GM19455 (cell line): ENCODE data around the gene GABRA4.

Source experiments
- ATAC-seq: cut with Tn5 transposase; IDR thresholded peaks from one replicate; pipeline ENCODE4 v1.9.1; 2021; ENCODE audit not compliant: unreplicated experiment

GABRA4 gene

GRCh38 chr4:46993075-46994006 lies at the start of gene GABRA4:
TSS of gene GABRA4 (minus strand) at chr4:46993581. CDS start at chr4:46993424, 157 bp downstream.
- ATAC-seq = no peak

DNA sequence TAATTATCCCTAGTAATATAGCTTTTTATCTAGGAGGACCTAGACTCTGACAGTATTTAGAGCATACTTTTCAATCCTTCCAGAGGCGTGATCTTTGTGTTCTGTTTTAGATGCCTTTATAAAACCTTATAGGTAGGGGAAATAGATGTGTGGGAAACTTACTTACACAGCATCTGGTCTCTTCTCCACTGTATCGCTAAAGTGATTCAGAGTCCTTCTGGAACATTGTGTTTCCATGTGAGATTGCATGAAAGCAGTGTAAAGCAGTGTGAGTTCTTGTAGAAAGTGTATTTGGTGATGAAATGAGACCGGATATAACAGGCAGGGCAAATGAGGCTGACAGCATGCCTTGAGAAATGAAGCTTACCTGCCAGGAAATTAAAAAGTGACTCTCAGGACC lies 47.4 kb upstream of the GABRA4 start:
- ATAC-seq = no peak

DNA sequence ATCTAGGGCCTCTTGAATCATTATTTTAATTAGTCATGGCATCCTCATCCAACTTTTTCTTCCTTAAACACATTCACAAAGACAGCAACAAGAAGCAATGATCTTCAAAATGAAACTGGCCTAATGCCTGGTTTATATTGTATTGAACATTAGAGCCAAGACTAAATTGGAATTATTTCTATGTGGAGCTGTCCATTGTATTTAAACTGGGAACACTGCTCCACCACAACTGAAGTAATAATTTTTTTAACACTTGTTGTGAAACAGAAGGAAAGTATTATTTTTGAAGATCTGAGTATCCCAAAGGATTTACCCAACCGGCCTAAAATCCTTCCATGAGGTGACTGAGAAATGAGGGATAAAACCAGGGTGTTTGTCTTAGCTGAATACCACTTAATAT lies 44.9 kb upstream of the GABRA4 start:
- no peak for ATAC-seq

DNA sequence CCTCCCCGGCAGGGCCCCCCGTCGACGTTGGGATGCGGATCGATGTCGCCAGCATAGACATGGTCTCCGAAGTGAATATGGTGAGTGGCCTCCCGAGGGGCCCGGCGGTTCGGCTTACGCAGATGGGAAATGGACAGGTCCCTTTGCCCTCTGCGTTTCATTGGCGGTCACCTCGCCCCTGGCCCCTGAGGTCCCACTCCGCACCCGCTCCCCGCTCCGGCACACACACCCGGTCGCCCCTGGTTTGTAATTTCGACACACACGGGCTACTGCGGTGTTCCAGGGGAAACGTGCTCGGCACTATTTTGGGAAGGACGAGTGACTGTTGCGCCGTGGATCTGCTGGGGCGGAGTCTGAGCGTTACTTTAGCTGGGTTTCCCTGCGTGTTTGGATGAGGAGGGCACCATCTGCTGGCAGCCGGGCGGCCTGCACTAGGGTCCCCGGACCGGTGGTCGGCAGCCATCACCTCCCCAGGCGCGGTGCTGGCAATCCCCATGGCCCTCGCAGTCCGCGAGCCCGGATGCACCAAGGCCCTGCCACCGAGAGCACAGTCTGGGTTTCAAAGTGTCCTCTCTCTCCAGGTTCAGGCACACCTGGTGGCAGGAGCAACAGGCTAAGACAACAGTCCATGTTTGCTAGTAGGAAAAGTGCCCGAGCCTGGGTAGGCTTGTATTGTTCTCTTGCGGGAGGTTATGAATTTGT lies 39.2 kb upstream of the GABRA4 start:
- ATAC-seq = peak; percentile 88

- no peak for ATAC-seq
Measured at GRCh38 chr4:47031751-47032404, 38.5 kb upstream of the GABRA4 start.

- no peak for ATAC-seq
Measured at GRCh38 chr4:47031011-47031678, 37.8 kb upstream of the GABRA4 start, which contains the start of gene GABRB1. TSS of gene GABRB1 (plus strand) at chr4:47031567.

GRCh38 chr4:47017494-47017893 lies 24.1 kb upstream of the GABRA4 start:
- ATAC-seq = no peak

DNA sequence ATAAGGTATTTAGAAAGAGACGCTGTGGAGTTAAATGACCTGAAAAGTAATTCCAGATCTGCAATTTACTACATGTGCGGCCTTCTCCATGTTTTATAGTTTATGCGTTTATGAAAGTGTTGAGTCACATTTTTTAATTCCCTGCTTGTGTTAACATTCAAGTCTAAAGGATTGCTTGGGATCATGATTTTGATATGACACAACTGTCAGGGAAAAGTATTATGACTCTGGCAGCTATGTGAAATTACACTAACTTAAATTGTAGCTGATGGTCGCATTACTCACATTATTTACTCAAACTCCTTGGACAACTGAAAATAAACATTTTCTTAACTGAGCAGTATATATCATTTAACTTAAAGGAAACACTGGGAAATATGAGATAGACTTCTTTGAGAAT lies 23.7 kb upstream of the GABRA4 start:
- ATAC-seq = no peak

GRCh38 chr4:47013373-47013772 lies 20.0 kb upstream of the GABRA4 start:
- ATAC-seq = no peak

DNA sequence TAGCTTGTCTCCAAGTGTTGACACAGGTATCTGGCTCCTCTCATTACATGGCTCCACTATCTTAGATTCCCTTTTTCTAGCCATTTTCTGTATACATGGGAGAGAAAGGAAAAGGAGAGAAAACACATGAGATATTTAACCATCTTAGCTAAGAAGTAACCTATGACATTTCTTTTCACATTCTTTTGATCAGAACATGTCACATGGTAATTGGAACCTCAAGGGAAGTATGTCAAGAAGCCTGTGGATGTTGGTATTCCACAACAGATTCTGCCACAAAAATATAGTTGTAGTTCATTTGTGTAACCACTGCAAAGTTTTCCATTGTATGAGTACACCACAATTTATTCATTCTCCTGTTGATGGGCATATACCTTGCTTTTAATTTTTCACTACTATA lies 19.3 kb upstream of the GABRA4 start:
- ATAC-seq = no peak

- peak; percentile 87 for ATAC-seq
Measured at GRCh38 chr4:47010912-47011446, 17.6 kb upstream of the GABRA4 start.

- ATAC-seq = peak; percentile 4
Measured at GRCh38 chr4:47010347-47010911, 17.0 kb upstream of the GABRA4 start.

DNA sequence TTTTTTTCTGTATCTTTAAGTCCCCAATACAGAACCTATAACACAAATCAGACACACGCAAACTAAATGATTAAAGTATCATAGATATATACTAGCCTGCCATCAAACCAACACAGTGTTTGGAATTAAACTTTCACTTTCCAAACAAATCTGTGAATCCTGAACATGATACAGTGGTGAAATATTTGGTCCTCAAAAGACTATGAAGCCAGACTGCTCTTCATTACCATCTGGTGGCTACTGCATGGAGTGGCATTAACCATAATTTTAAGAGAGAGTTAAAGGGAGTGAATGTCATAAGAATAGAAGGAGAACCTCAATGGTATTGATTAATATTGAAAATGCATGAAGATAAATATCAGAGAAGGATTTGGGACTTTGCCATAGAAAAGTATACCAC lies 9.2 kb upstream of the GABRA4 start:
- no peak for ATAC-seq

- ATAC-seq = no peak
Measured at GRCh38 chr4:47000406-47000805, 7.0 kb upstream of the GABRA4 start.

GRCh38 chr4:46999566-46999965 lies 6.2 kb upstream of the GABRA4 start:
- ATAC-seq = no peak

- ATAC-seq = no peak
Measured at GRCh38 chr4:46994007-46994405, 625 bp upstream of the GABRA4 start.

DNA sequence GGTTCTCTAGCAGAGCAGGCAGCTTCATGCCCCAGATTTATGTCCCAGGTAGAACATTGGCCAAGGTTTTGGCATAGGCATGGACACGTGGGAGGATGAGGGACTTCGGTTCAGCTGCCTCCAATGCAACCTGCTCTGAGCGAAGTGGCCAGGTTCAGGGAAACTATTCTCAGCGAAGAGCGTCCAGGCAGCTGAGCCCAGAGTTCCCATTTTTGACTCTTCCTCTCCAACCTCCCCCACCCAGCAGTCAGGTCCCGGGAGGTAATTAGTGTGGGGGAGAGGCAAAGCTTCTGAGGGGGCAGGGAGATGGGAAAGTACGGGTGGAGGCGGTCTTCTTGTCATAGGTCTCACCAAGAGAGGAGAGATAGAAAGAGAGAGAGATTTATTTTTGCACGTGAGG lies 1.0 kb downstream of the GABRA4 start:
- ATAC-seq = no peak

GRCh38 chr4:46986922-46987638 lies 6.3 kb downstream of the GABRA4 start:
- no peak for ATAC-seq

GRCh38 chr4:46984781-46985180 lies 8.6 kb downstream of the GABRA4 start:
- ATAC-seq = no peak

GRCh38 chr4:46980851-46981250 lies 12.5 kb downstream of the GABRA4 start:
- ATAC-seq = no peak
